Bronchial epithelial cell (primary cell): Measurements from ENCODE around the gene SYMPK. TPM values are rescaled to one million over a fixed set of nuclear protein-coding genes. Genes with fewer than 3 reads are reported as not detected.
A peak's percentile ranks its signal among the peaks of the same experiment; 100 is the strongest.

Source experiments
- DNase-seq: peaks from one replicate; pipeline ENCODE4 v3.0.0-alpha.2; 2010; ENCODE audit warnings: low read depth
- FAIRE-seq: peaks from 2 replicates; lab custom pipeline; 2011; peaks lifted over from hg19 to GRCh38; lab: Jason Lieb, UNC
- H3K27me3 ChIP-seq: 2 replicates; pipeline ENCODE4 v1.5.1; 2011; ENCODE audit warnings: low read length; ENCODE audit not compliant: control insufficient read depth, insufficient read depth
- H3K36me3 ChIP-seq: 2 replicates; pipeline ENCODE4 v1.5.1; 2011; ENCODE audit warnings: low read length; ENCODE audit not compliant: control insufficient read depth, insufficient read depth
- H3K4me3 ChIP-seq: 2 replicates; pipeline ENCODE4 v1.5.1; 2011; ENCODE audit warnings: mild to moderate bottlenecking, low read depth, low read length, control low read depth
- CTCF ChIP-seq: IDR thresholded peaks from 2 replicates; pipeline ENCODE4 v1.5.1; 2011; ENCODE audit warnings: mild to moderate bottlenecking, moderate library complexity, low read length, control low read depth, inconsistent platforms; ENCODE audit not compliant: insufficient read depth, severe bottlenecking
- total RNA-seq: library from RNA; depleted of rRNA; stranded (reverse); fragments of >200 nt; gene quantifications from 2 replicates; pipeline ENCODE4 v1.2.1, GENCODE V29; 2014

Gene SYMPK
- total RNA-seq, 1 donor from 2014 or later, result 27.9 TPM

- TF ChIP-seq CTCF, result no peak
- H3K36me3 ChIP-seq, result peaks cover 7% of the 10 kb centered on the region
- H3K4me3 ChIP-seq, result peak within 1 kb of the TSS; percentile 80
- DNase-seq (peak; percentile 93), FAIRE-seq (peak; percentile 58)
- no peaks in the 10 kb centered on the region for H3K27me3 ChIP-seq
These were observed 70.3 kb downstream of the SYMPK start, which contains the start of gene DMWD for GRCh38 chr19:45792470-45793177. Gene DMWD (minus strand): TSS chr19:45792845. CDS start chr19:45792756, 89 bp downstream.

- Histone ChIP-seq H3K36me3 (peaks cover 10% of the 10 kb centered on the region), H3K27me3 (no peaks in the 10 kb centered on the region), H3K4me3 (peak overlapping the region; percentile 80)
- FAIRE-seq (no peak), DNase-seq (no peak)
- TF ChIP-seq CTCF, result no peak
These were observed 71.0 kb downstream of the SYMPK start for GRCh38 chr19:45791744-45792469.

GRCh38 chr19:45790942-45791341 lies 72.0 kb downstream of the SYMPK start:
- TF ChIP-seq CTCF, result no peak
- FAIRE-seq, result peak; percentile 91
- Histone ChIP-seq H3K27me3 (no peaks in the 10 kb centered on the region), H3K36me3 (peaks cover 14% of the 10 kb centered on the region), H3K4me3 (no peak overlapping the region)
- no peak for DNase-seq

GRCh38 chr19:45789035-45789786 lies 73.7 kb downstream of the SYMPK start:
- peaks cover 18% of the 10 kb centered on the region for H3K36me3 ChIP-seq
- no peak overlapping the region for H3K4me3 ChIP-seq
- no peaks in the 10 kb centered on the region for H3K27me3 ChIP-seq
- FAIRE-seq (no peak), DNase-seq (no peak)
- no peak for TF ChIP-seq CTCF

GRCh38 chr19:45786533-45786894 lies 76.4 kb downstream of the SYMPK start:
- DNase-seq (no peak), FAIRE-seq (no peak)
- H3K4me3 ChIP-seq, result no peak overlapping the region
- peaks cover 20% of the 10 kb centered on the region for H3K36me3 ChIP-seq
- no peaks in the 10 kb centered on the region for H3K27me3 ChIP-seq
- TF ChIP-seq CTCF, result no peak
